Large intestine (tissue), 3 donors: Measurements from ENCODE around the gene ZCCHC7. TPM values are rescaled to one million over a fixed set of nuclear protein-coding genes. Genes with fewer than 3 reads are reported as not detected.

Experiments used
- DNase-seq, 2 donors: peaks; one replicate each; pipeline versions ENCODE4 v3.0.0 to v3.0.0-alpha.2; 2013
- H3K27ac ChIP-seq: one replicate; pipeline ENCODE4 v1.5.1; 2013; ENCODE audit warnings: low read length
- H3K27me3 ChIP-seq: 2 replicates; pipeline ENCODE4 v1.6.1; 2013; ENCODE audit warnings: low read length; ENCODE audit not compliant: control insufficient read depth, insufficient read depth
- H3K36me3 ChIP-seq: 2 replicates; pipeline ENCODE4 v1.6.1; 2013; ENCODE audit warnings: low read length; ENCODE audit not compliant: control insufficient read depth, insufficient read depth
- H3K4me1 ChIP-seq: one replicate; pipeline ENCODE4 v1.6.1; 2013; ENCODE audit warnings: low read length; ENCODE audit not compliant: control insufficient read depth, insufficient read depth
- H3K4me3 ChIP-seq: one replicate; pipeline ENCODE4 v1.5.1; 2013; ENCODE audit warnings: low read length
- H3K9me3 ChIP-seq: one replicate; pipeline ENCODE4 v1.6.1; 2013; ENCODE audit warnings: mild to moderate bottlenecking, low read depth, low read length, moderate library complexity; ENCODE audit not compliant: control insufficient read depth
- WGBS: methylation state at CpG from one replicate; pipeline ENCODE4 v1.1.5; 2013; ENCODE audit warnings: low lambda C conversion rate; ENCODE audit not compliant: insufficient coverage; 5-methylcytosine and 5-hydroxymethylcytosine counted together
- polyA plus RNA-seq: library from polyadenylated mRNA; unstranded; fragments of 120-200 nt; gene quantifications from one replicate; pipeline ENCODE4 v1.2.1, GENCODE V29; 2013

ZCCHC7 gene
- polyA plus RNA-seq, 1 donor, result 15.0 TPM

DNA sequence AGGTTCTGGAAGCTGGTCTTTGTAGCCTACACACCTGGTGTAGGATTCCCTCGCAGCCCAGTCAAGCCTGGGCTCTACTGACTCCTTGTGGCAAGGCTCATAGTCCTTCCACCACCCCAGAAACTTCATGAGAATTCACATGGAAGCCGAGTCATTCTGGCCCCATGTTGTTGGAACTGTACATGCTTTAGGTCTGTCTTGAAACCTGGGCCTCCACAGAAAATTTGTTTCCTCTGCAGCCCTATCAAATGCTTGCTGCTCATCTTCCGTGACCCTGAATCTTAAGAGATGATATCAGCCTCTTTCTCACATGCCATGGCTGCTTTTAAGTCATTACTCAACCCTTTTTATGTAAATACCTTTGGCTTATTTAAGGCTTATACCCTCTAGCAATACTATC lies 188.8 kb downstream of the ZCCHC7 start:
- Histone ChIP-seq H3K36me3 (peaks cover 4% of the 10 kb centered on the region), H3K27me3 (no peaks in the 10 kb centered on the region), H3K4me3 (no peak overlapping the region), H3K4me1 (no peaks in the 10 kb centered on the region), H3K9me3 (no peaks in the 10 kb centered on the region), H3K27ac (no peak overlapping the region)
- DNase-seq, result no peak
- WGBS, result 100% methylated on average over 1 of the region's 3 CpGs

DNA sequence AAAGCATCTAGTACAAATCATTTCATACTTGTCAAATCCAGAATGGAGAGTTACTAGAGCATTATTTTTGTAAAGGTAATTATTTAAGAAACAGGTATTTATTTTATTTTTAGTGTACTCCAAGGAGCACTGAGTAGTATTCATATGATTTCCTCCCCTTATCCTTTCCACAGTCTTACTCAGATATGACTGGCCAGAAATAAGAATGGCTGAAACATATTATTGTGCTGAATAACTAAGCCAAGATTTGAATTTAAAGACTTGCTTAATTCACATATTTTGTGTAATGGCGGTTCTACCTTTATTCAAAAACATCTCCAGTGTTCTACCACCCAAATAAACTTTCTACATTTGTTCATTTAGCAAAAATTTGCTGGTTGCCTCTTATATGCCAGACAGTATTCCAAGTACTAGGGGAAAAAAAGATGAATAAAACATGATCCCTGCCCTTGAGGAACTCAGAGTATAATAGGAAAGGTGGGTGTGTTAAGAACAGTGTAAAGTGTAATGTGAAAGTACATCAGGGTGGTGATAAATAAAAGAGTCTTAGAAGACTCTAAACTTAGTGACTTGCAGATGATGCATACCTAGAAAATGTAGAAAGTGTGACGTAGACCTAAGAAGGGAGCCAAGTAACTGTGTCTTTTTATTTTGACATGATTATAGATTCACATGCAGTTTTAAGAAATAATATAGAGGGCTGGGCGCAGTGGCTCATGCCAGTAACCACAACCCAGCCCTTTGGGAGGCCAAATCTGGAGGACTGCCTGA lies 191.7 kb downstream of the ZCCHC7 start:
- no peaks in the 10 kb centered on the region for H3K4me1 ChIP-seq

DNA sequence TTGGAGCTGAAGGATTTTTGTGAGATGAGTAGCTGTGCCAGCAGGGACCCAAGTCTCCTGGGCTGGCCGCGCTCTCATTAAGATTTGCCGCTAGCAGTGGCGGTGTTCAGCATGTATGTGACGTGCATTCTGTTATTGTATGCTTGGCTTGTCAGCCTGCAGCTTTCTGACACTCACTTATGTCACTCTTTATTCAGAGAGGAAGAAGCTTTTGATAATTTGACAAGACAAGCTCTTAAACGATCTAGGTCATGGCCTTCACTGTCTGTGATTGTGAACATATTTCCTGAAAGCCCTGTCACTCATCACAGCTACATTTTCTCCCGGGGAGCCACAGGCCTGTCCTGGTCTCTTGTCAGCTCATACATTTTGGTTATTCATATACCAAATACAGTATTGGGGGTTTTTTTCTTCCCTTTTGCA lies 203.9 kb downstream of the ZCCHC7 start:
- H3K27ac ChIP-seq, result no peak overlapping the region
- WGBS, result no CpG with 5 or more reads among the region's 7 CpGs
- no peak for DNase-seq

More for the DNA sequence above, 191.7 kb downstream of the ZCCHC7 start:
- WGBS, result 100% methylated on average over 1 of the region's 3 CpGs
- H3K27ac ChIP-seq, result no peak overlapping the region
- H3K36me3 ChIP-seq, result peaks cover 3% of the 10 kb centered on the region
- H3K27me3 ChIP-seq, result no peaks in the 10 kb centered on the region
- no peak for DNase-seq
- H3K9me3 ChIP-seq, result no peaks in the 10 kb centered on the region
- H3K4me3 ChIP-seq, result no peak overlapping the region

DNA sequence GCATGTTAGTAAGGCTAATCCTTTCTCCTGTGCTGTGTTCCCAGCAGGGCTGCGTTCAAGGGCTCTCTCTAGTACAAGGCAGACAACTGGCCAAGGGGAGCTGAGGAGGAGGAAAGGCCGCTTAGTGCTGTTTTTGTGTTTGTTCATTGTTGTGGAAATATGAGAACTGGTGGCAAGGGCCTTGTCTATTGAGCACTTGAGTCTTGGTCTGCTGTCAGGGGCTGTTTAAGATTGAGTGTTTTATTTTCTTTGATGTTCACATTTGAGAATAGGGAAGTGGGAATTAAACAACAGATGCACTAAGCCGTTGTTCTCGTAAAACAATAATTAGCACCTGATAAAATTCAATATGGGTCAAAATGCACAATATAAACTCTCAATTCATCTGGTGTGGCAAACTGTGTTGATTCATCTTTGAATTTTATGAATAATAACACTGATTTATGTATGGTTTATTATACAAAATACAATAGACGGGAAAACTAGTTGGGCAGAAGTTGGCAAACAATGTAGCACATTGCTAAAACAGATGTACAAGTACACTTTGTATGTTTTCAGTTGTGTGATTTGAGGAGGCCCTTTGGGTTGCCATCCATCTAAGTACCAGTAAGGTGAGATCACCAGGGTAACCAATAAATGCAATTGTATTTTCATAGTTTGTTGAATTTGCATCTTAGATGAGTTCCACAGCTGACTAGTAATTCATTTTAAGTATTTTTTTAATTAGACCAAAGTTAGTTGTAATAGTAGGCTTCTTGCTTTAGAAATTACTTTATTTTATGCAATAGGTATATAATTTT lies 204.5 kb downstream of the ZCCHC7 start:
- DNase-seq, result no peak
- Histone ChIP-seq H3K4me1 (peaks cover 10% of the 10 kb centered on the region), H3K36me3 (no peaks in the 10 kb centered on the region), H3K9me3 (no peaks in the 10 kb centered on the region), H3K27me3 (no peaks in the 10 kb centered on the region), H3K4me3 (no peak overlapping the region), H3K27ac (no peak overlapping the region)
- 83% methylated on average over 2 of the region's 5 CpGs for WGBS

More for the DNA sequence above, 203.9 kb downstream of the ZCCHC7 start:
- Histone ChIP-seq H3K4me1 (peaks cover 10% of the 10 kb centered on the region), H3K36me3 (no peaks in the 10 kb centered on the region), H3K4me3 (no peak overlapping the region), H3K9me3 (no peaks in the 10 kb centered on the region), H3K27me3 (no peaks in the 10 kb centered on the region)

DNA sequence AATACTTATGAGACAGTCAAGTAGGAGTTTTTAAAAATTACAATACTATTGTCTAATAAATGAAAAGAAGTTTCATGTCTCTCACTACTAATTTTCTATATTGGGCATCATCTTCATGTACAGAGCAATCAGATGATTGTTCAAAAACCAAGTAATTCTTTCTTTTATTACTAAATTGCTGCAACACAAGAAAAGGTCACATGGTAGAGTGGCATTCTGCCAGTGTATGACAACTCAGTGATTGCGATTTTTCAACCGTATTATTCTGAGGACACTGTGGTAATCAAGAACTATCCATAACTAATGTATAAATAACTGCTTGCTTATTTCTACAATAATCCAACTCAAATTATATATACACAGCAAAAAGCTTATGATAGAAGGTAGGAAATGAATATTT lies 205.4 kb downstream of the ZCCHC7 start:
- Histone ChIP-seq H3K4me3 (no peak overlapping the region), H3K4me1 (peaks cover 10% of the 10 kb centered on the region), H3K36me3 (no peaks in the 10 kb centered on the region), H3K27me3 (no peaks in the 10 kb centered on the region), H3K9me3 (no peaks in the 10 kb centered on the region), H3K27ac (no peak overlapping the region)
- peak in 1 of 2 donors; percentile 44 for DNase-seq
- WGBS, result no CpG with 5 or more reads among the region's 2 CpGs

DNA sequence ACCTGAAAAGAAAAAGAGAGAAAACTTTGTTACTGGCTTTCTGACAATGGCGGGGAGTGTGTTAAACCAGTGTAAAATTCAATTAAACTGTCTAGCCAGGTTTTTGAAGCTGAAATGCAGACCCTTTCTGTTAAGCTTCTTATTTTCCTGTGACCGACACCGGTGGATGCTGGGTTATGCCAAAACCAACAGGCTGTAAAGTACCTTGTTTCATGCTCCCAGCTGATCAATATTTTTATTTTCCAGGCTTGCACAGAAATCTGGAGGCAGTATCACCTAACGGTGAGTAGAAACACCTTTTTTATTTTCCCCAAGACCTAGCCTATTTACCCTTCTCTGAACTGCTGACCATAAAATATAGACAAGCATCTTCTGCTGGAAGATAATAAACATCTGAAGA lies 207.2 kb downstream of the ZCCHC7 start:
- peaks cover 10% of the 10 kb centered on the region for H3K4me1 ChIP-seq
- no peak overlapping the region for H3K27ac ChIP-seq
- H3K4me3 ChIP-seq, result no peak overlapping the region
- no CpG with 5 or more reads among the region's 4 CpGs for WGBS
- no peaks in the 10 kb centered on the region for H3K27me3 ChIP-seq
- no peak for DNase-seq
- H3K36me3 ChIP-seq, result no peaks in the 10 kb centered on the region
- no peaks in the 10 kb centered on the region for H3K9me3 ChIP-seq

DNA sequence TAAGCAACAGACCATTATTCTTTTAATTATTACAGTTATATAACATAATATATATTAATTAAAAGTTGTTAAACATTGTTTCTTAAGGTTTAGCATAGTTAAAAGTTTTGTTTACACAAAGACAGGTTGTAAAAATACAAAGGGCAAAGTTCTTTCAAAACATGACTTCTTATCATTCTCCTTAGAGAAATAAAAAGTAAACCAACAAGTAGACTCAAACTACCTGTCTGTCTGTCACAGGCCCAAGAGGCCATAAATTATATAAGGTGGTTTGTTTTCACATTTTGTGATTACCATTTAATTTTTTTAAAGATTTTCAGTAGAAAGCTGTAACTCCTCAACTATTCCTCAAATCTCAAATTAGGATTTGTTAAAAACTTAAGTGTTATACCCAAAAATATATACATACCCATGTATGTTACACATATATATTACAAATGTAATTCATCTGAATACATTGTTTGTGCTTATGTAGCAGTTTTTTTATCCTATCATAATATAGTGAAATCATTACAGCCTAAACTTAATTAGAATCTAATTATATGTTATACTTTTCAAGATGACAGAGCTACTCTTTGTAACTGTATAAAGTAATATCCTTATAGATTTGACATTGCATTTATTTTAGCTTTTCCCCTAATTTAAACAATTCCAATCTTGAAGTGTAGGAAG lies 208.3 kb downstream of the ZCCHC7 start:
- peak; percentile 34 to 76 for DNase-seq
- Histone ChIP-seq H3K36me3 (no peaks in the 10 kb centered on the region), H3K4me3 (no peak overlapping the region), H3K27me3 (no peaks in the 10 kb centered on the region), H3K27ac (peak overlapping the region; percentile 35), H3K4me1 (peaks cover 10% of the 10 kb centered on the region), H3K9me3 (no peaks in the 10 kb centered on the region)

DNA sequence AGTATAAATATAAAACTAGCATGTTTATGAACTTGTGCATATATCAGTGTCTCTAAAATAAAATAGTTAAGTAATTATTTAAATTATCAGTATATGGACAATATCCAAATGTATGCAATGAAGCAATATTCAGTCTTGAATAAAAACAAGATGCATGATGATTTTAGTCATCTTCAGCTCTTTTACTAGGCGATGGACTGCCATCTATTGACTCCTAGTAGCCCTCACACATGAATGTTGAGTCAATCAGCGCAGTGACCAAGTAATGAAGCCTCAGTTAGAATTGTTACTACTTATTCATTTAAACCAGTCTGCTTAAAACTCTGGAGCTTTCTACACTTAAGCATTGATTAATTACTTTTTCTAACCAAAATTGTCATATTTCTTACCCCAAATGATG lies 209.2 kb downstream of the ZCCHC7 start:
- H3K27me3 ChIP-seq, result no peaks in the 10 kb centered on the region
- no peak for DNase-seq
- H3K27ac ChIP-seq, result no peak overlapping the region
- H3K36me3 ChIP-seq, result no peaks in the 10 kb centered on the region
- WGBS, result no CpG with 5 or more reads among the region's 2 CpGs
- no peak overlapping the region for H3K4me3 ChIP-seq
- no peaks in the 10 kb centered on the region for H3K9me3 ChIP-seq
- H3K4me1 ChIP-seq, result peaks cover 10% of the 10 kb centered on the region

DNA sequence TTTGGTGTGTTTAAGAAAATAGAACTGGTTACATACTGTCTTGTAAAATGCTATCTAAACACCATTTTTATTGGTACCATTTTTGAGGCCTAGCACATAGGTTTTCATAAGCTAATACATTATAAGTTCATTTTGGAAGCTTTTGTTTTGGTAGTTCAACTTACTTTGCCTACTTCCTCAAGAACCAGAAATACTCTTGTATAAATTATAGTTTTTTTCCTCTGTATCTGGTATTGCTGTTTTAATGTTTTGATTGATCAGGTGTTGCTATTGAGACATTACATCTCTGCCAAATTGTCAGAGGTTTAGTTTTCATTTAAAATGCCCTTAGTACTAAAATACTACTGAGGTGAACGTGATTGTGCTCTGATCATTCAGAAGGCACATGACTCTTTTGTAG lies 211.5 kb downstream of the ZCCHC7 start:
- Histone ChIP-seq H3K27ac (no peak overlapping the region), H3K4me1 (peaks cover 10% of the 10 kb centered on the region), H3K27me3 (no peaks in the 10 kb centered on the region), H3K9me3 (no peaks in the 10 kb centered on the region), H3K4me3 (no peak overlapping the region), H3K36me3 (no peaks in the 10 kb centered on the region)
- no CpG with 5 or more reads among the region's 1 CpG for WGBS
- no peak for DNase-seq

DNA sequence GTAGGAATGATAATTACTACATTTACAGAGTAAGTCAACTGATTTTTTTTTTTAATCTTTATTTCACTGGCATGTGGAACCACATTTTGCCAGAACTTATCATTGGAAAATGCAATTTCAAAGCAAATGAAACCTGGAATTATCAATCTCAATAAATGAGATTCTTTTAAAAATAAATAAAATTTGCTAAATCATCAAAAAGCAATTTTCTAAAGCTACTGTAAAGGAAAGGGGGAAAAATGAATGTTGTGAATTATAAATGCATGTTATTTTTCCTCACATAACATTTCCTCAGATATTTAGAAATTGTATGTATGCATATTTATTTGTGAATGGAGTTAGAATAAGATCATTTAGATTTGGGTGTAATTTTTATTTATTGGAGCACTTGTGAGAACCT lies 212.2 kb downstream of the ZCCHC7 start:
- Histone ChIP-seq H3K36me3 (no peaks in the 10 kb centered on the region), H3K27me3 (no peaks in the 10 kb centered on the region), H3K9me3 (no peaks in the 10 kb centered on the region), H3K4me3 (no peak overlapping the region), H3K27ac (no peak overlapping the region), H3K4me1 (peaks cover 7% of the 10 kb centered on the region)
- DNase-seq, result no peak
